LHCN-M2 (cell line): ENCODE data around the gene RETN. TPM values are rescaled to one million over a fixed set of nuclear protein-coding genes. Genes with fewer than 3 reads are reported as not detected.

ENCODE experiments used
- DNase-seq: peaks from one replicate; pipeline ENCODE4 v3.0.0-alpha.2; 2012; ENCODE audit warnings: low read depth
- total RNA-seq: library from RNA; depleted of rRNA; stranded (reverse); fragments of >200 nt; gene quantifications from 2 replicates; pipeline ENCODE4 v1.2.3, GENCODE V29; 2014

RETN gene
- total RNA-seq, 1 experiment from 2014 or later = not detected

- DNase-seq = no peak
These were observed 11.6 kb upstream of the RETN start for GRCh38 chr19:7657131-7657751.

DNA sequence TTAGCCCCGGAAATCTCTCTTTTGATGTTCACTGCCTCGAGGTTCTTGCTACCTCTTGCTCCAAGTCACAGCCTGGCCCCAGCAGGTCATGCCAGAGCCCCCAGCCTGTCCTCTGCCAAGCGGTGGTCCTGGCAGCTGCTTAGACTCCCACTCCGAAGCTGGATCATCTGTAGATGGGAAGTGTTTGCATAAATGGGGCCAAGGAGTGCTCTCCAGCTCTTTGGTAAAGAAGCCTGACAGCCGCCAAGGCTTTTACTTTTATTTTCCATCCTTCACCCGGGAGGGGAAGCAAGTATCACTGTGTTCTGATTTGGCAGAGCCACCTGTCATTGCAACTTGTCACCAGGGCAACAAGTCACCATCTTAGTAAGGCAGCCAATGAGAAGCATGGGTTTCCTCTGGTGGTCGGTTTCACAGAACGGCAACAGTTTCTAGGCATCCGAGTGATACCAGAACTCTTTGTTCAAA, 10.6 kb upstream of the RETN start:
- DNase-seq = peak; percentile 13

DNA sequence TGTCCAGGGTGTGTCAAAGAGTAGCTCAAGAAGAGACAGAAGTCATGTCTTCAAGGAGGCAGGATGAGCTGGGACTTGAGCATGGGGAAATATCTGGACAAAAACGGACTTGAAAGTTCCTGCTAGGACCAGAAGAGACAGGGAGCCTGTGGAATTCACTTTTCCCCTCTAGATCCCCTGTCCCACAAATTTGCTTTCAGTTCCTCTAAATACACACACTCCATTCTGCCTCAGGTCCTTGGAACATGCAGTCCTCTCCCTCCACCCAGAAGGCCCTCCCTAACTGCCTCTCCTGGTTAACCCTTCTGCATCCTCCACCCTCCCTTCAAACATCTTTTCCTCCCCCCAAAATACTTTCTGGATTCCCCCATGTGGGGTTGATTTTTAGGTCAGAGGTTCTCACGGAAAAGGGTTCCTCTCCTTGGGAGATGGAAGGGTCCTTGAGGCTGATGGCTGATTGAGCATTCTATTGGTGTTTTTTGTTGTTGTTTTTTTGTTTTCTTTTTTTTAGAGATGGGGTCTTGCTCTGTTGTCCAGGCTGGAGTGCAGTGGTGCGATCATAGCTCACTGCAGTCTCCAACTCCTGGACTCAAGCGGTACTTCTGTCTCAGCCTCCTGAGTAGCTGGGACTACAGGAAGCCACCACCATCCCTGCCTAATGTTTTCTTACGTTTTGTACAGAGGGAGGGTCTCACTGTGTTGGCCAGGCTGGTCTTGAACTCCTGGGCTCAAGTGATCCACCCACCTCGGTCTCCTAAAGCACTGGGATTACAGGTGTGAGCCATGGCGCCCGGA, 6.9 kb upstream of the RETN start:
- DNase-seq = no peak

- no peak for DNase-seq
These were observed 6.2 kb upstream of the RETN start for GRCh38 chr19:7662657-7663056.

GRCh38 chr19:7663706-7664105, 5.1 kb upstream of the RETN start:
- peak; percentile 77 for DNase-seq

- no peak for DNase-seq
These were observed 3.8 kb upstream of the RETN start for GRCh38 chr19:7665076-7665475.

- no peak for DNase-seq
These were observed 792 bp downstream of the RETN start for GRCh38 chr19:7669641-7670040.

- DNase-seq = no peak
These were observed 1.4 kb downstream of the RETN start for GRCh38 chr19:7670150-7670783.

DNA sequence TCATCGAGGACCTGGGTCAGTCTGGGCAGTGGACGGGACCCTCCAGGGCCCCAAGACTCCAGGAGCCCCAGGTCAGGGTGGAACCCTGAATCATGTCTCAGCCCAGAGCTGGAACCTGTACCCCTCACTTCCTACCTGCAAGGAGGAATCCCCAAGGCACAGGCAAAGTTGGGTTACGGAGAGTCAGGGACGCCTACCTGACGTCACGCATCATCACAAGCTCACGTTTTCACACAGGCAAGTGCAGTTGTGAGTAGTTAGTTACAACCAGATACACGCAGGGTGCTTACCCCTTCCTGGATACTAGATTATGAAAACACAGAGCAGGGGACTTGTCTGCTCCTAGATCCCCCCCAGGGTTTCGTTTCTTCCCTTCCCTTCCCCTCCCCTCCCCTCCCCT, 1.9 kb downstream of the RETN start:
- DNase-seq = no peak

GRCh38 chr19:7672522-7672921, 3.7 kb downstream of the RETN start:
- no peak for DNase-seq

DNA sequence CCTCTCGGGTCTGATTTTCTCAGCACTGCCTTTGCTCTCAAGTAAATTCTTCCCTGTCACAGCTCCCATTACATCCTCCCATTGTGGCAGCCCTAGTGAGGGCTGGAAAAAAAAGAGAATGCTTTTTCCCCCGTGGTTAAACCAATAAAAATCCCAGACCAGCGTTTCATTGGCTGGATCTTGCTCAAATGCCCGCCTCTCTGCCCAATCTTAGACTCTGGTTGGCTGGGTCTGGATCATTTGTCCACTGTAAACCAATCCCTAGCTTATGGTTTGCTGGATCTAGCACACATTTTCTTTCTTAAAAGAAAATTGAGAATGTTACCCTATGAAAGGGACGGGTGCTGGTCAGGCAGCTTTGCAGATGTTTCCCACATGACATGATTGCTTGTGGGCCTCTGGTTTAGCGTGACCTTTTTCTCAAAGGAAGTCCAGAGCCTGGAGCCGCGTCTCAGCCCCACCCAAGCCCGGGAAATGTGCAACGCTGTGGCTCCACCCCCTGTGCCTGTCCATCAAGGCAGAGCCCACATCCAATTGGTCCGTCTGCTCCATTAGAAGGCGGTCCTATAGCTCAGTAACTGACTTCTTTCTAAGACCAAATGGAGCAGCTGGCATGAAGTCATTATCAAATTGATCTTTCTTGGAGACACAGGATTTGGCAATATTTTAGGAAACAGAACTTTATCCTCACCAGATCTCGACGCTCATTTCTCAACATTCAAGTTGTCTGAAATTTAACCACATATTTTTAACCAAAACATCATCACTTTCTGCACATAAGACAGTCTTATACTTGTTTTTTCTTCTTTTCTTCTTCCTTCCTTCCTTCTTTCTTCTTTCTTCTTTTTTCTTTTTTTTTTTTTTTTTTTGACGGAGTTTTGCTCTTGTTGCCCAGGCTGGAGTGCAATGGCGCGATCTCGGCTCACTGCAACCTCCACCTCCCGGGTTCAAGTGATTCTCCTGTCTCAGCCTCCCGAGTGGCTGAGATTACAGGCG, 5.5 kb downstream of the RETN start:
- peak; percentile 68 for DNase-seq

- no peak for DNase-seq
These were observed 7.5 kb downstream of the RETN start for GRCh38 chr19:7676376-7676775.

- no peak for DNase-seq
These were observed 8.0 kb downstream of the RETN start, which contains the start of gene MCEMP1 for GRCh38 chr19:7676854-7677253. MCEMP1 (plus strand) TSS chr19:7677090; CDS start chr19:7677121, 31 bp downstream.

DNA sequence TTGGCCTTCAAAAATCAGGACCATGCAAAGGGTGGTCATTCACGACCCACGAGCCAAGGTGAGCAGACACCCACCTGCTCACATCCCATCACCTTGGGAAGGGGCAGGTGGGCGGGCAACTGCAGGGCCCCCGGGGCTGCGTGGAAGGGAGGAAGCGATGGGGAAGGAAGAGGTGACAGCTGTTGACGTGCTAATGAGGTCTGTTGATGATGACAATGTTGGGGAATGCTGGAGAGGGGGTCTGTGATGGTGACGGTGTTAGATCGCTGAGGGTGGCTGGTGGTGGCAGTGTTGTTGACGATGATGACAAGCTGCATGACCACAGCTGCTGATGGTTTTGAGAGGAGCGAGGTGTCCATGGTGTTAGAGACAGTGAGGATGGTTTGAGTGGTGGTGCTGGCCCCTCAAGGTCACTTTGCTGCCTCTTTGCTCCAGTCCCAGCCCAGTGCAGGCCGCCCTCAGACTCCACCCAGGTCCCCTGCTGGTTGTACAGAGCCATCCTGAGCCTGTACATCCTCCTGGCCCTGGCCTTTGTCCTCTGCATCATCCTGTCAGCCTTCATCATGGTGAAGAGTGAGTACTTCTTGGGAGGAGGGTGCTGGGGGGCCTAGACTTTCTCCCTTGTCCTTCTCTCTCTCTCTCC, 8.9 kb downstream of the RETN start:
- no peak for DNase-seq

DNA sequence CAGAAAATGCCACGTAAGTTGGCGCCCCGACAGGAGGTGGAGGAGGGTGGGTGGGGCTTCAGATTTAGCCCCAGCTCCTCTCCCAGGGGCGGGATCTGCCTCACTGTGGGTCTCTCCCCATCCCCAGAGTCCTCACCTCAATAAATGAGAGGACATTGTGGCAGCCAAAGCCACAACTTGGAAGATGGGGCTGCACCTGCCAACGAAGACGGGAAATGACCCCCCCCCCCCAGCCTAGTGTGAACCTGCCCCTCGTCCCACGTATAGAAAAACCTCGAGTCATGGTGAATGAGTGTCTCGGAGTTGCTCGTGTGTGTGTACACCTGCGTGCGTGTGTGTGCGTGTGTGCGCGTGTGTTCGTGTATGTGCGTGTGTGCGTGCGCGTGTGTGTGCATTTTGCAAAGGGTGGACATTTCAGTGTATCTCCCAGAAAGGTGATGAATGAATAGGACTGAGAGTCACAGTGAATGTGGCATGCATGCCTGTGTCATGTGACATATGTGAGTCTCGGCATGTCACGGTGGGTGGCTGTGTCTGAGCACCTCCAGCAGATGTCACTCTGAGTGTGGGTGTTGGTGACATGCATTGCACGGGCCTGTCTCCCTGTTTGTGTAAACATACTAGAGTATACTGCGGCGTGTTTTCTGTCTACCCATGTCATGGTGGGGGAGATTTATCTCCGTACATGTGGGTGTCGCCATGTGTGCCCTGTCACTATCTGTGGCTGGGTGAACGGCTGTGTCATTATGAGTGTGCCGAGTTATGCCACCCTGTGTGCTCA, 10.3 kb downstream of the RETN start:
- no peak for DNase-seq

DNA sequence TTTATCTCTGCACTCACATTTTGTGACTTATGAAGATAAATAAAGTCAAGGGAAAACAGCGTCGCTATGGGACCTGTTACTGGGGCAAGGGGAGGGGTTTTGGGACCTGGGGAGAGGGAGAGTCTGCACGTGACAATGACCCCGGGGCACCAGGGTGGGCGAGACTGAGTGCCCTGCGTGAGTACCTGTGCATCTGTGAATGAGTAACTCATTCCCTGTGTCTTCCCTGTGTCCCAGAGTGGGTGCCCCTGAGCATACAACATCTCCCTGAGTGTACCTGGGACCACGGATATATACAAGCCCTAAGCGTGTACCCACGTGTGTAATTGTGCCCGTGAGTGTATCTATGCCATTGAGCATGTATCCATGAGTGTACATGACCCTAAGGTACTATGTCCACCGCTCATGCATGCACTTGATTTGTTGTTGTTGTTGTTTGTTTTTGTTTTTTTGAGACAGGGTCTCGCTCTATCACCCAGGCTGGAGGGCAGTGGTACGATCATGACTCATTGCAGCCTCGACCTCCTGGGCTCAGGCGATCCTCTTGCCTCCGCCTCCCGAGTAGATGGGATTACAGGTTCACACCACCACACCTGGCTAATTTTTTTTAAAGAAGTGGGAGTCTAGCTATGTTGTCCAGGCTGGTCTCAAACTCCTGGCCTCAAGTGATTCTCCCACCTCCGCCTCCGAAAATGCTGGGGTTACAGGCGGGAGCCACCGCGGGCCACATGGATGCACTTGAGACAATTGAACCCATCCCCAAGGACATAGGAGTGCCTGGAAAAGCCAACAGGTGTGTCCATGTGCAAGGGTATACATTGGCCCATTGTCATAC, 11.1 kb downstream of the RETN start:
- DNase-seq = no peak

DNA sequence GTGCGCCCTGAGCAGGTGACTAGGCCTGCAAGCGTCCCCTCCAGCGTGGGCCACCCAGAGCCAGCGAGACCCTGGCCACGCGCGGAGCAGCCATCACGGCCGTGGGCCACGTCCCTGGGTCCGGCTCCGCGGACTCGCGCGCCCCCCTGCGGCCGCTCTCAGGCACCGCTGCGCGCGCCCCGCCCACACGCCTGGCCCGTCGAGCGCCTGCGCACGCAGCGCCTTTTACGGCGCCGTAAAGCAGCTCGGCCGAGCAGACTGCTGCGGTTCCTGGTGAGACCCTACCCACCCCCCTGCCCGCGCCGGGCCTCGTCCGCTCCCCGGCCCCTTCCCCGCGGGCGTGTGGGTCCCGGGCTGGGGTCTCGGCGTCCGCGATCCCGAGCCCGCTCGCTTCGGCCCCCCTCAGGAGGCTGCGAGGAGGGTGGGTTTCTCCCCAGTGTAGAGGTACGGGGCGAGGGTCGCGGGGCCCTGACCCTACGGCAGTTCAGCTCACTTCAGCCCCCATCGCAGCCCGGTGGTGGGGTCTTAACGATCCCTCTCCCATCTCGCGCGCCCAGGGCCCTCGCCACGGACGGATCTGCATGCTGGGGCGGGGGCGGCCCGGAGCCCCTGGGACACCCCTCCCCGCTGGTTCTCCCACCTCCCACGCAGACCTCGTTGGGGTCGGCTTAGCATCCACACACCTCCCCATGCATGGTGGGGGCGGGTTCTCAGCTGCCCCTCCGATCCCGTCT, 11.9 kb downstream of the RETN start, which contains the start of gene TRAPPC5:
TRAPPC5 (plus strand) TSS at position 228 of the 734 bp plus-strand sequence. CDS start 1,421 bp downstream, outside the sequence.
- peak; percentile 67 for DNase-seq
